Fibroblast of lung (primary cell): ENCODE results near the gene APBA1. TPM values are rescaled to one million over a fixed set of nuclear protein-coding genes. Genes with fewer than 3 reads are reported as not detected.
A peak's percentile ranks its signal among the peaks of the same experiment; 100 is the strongest.

ENCODE experiments used
- DNase-seq, 2 donors: peaks; one replicate each; pipeline versions ENCODE4 v3.0.0 to v3.0.0-alpha.2; 2010; ENCODE audit warnings: low read depth in 2 of 2
- H2AFZ ChIP-seq: 2 replicates; pipeline ENCODE4 v1.5.1; 2012; ENCODE audit warnings: low read length, control low read depth, inconsistent platforms
- H3K27ac ChIP-seq: 2 replicates; pipeline ENCODE4 v1.5.1; 2011; ENCODE audit warnings: low read length, control low read depth; ENCODE audit not compliant: insufficient read depth
- H3K27me3 ChIP-seq: 2 replicates; pipeline ENCODE4 v1.5.1; 2011; ENCODE audit warnings: mild to moderate bottlenecking, low read length; ENCODE audit not compliant: control insufficient read depth, insufficient read depth
- H3K36me3 ChIP-seq: 2 replicates; pipeline ENCODE4 v1.5.1; 2011; ENCODE audit warnings: low read length; ENCODE audit not compliant: control insufficient read depth, insufficient read depth
- H3K4me1 ChIP-seq: 2 replicates; pipeline ENCODE4 v1.5.1; 2011; ENCODE audit warnings: low read length; ENCODE audit not compliant: control insufficient read depth, insufficient read depth; ENCODE audit errors: extremely low read depth
- H3K4me2 ChIP-seq: 2 replicates; pipeline ENCODE4 v1.5.1; 2011; ENCODE audit warnings: low read length, control low read depth; ENCODE audit not compliant: insufficient read depth; ENCODE audit errors: extremely low read depth
- H3K4me3 ChIP-seq, 4 experiments: fragments of 200-600 bp in 1 of 4; sonication (generic) in 1 of 4; replicated peaks in 1 of 4; 2 replicates each; pipeline ENCODE4 v1.5.1; 2011 to 2016; ENCODE audit warnings: low read length in 4 of 4, low read depth in 3 of 4, mild to moderate bottlenecking in 3 of 4, control low read depth in 2 of 4, inconsistent platforms in 1 of 4, mixed read lengths in 1 of 4; ENCODE audit not compliant: insufficient read depth in 1 of 4; ENCODE audit errors: control extremely low read depth in 1 of 4
- H3K79me2 ChIP-seq: 2 replicates; pipeline ENCODE4 v1.5.1; 2012; ENCODE audit warnings: mild to moderate bottlenecking, low read length, inconsistent platforms; ENCODE audit not compliant: control insufficient read depth, insufficient read depth
- H3K9ac ChIP-seq: 2 replicates; pipeline ENCODE4 v1.5.1; 2011; ENCODE audit warnings: mild to moderate bottlenecking, low read length, control low read depth; ENCODE audit not compliant: insufficient read depth
- H3K9me3 ChIP-seq: 2 replicates; pipeline ENCODE4 v1.5.1; 2012; ENCODE audit warnings: low read depth, low read length; ENCODE audit not compliant: control insufficient read depth, insufficient read depth
- H4K20me1 ChIP-seq: 2 replicates; pipeline ENCODE4 v1.5.1; 2011; ENCODE audit warnings: low read length; ENCODE audit not compliant: control insufficient read depth, insufficient read depth; ENCODE audit errors: extremely low read depth
- CTCF ChIP-seq, 2 donors: IDR thresholded peaks in 1 of 2; conservative IDR thresholded peaks in 1 of 2; 1 replicate in 1 of 2; 2 replicates in 1 of 2; pipeline ENCODE4 v1.5.1; 2011 to 2012; ENCODE audit warnings: low read length in 2 of 2, control low read depth in 1 of 2, inconsistent platforms in 1 of 2, low read depth in 1 of 2, mild to moderate bottlenecking in 1 of 2
- EZH2 ChIP-seq: IDR thresholded peaks from 2 replicates; pipeline ENCODE4 v1.5.1; 2012; ENCODE audit warnings: low read length, control low read depth, mild to moderate bottlenecking; ENCODE audit errors: missing control alignments
- polyA plus RNA-seq, 2 donors: library from polyadenylated mRNA; depleted of rRNA in 1 of 2; stranded (reverse) in 1 of 2; unstranded in 1 of 2; fragments of >200 nt; gene quantifications; 2 replicates each; pipeline ENCODE4 v1.2.1, GENCODE V29; 2011 to 2012; ENCODE audit warnings: missing spikeins in 1 of 2
- total RNA-seq: library from RNA; depleted of rRNA; stranded (reverse); fragments of >200 nt; gene quantifications from 2 replicates; pipeline ENCODE4 v1.2.1, GENCODE V29; 2014

The APBA1 gene
- total and polyA plus RNA-seq, 2 donors (not counting 1 experiment from before 2014, with no cell fraction given), result 5.0 to 8.8 TPM

GRCh38 chr9:69571032-69571431 lies 101.1 kb downstream of the APBA1 start:
- Histone ChIP-seq H3K27ac (no peak overlapping the region), H3K36me3 (no peaks in the 10 kb centered on the region), H2AFZ (no peak overlapping the region), H3K27me3 (no peaks in the 10 kb centered on the region), H3K9me3 (no peaks in the 10 kb centered on the region), H3K4me2 (no peak overlapping the region), H4K20me1 (no peaks in the 10 kb centered on the region), H3K9ac (no peak overlapping the region), H3K4me1 (peaks cover 4% of the 10 kb centered on the region), H3K79me2 (no peaks in the 10 kb centered on the region), H3K4me3 (no peak overlapping the region)
- peak in 1 of 2 donors; percentile 55 for DNase-seq
- TF ChIP-seq CTCF (conservative IDR thresholded peaks at IDR 0.05 in 1 of 2, IDR thresholded peaks at IDR 0.05 in 1 of 2; ENCODE audit: low read depth in 1 of 2, low read length in 2 of 2) (no peak), EZH2 (no peak)

GRCh38 chr9:69569738-69570451 lies 102.3 kb downstream of the APBA1 start:
- Histone ChIP-seq H3K9ac (no peak overlapping the region), H3K79me2 (no peaks in the 10 kb centered on the region), H3K4me1 (peaks cover 4% of the 10 kb centered on the region), H3K27ac (no peak overlapping the region), H3K4me2 (no peak overlapping the region), H4K20me1 (no peaks in the 10 kb centered on the region), H3K9me3 (no peaks in the 10 kb centered on the region), H2AFZ (no peak overlapping the region), H3K36me3 (no peaks in the 10 kb centered on the region), H3K4me3 (no peak overlapping the region), H3K27me3 (no peaks in the 10 kb centered on the region)
- no peak for TF ChIP-seq EZH2
- no peak for TF ChIP-seq CTCF (conservative IDR thresholded peaks at IDR 0.05 in 1 of 2, IDR thresholded peaks at IDR 0.05 in 1 of 2; ENCODE audit: low read depth in 1 of 2, low read length in 2 of 2)
- peak; percentile 36 to 93 for DNase-seq

- H4K20me1 ChIP-seq, result no peaks in the 10 kb centered on the region
- H2AFZ ChIP-seq, result no peak overlapping the region
- no peak overlapping the region for H3K9ac ChIP-seq
- TF ChIP-seq CTCF (conservative IDR thresholded peaks at IDR 0.05 in 1 of 2, IDR thresholded peaks at IDR 0.05 in 1 of 2; ENCODE audit: low read depth in 1 of 2, low read length in 2 of 2), result no peak
- no peak for TF ChIP-seq EZH2
- no peaks in the 10 kb centered on the region for H3K27me3 ChIP-seq
- no peak overlapping the region for H3K4me2 ChIP-seq
- no peaks in the 10 kb centered on the region for H3K9me3 ChIP-seq
- DNase-seq, result no peak
- H3K36me3 ChIP-seq, result no peaks in the 10 kb centered on the region
- H3K79me2 ChIP-seq, result no peaks in the 10 kb centered on the region
- no peak overlapping the region for H3K4me3 ChIP-seq
- no peaks in the 10 kb centered on the region for H3K4me1 ChIP-seq
- H3K27ac ChIP-seq, result no peak overlapping the region
Measured at GRCh38 chr9:69564557-69564956, 107.6 kb downstream of the APBA1 start.
